Measurements from ENCODE around the gene MYO5A. TPM values are rescaled to one million over a fixed set of nuclear protein-coding genes. Genes with fewer than 3 reads are reported as not detected.
A peak's percentile ranks its signal among the peaks of the same experiment; 100 is the strongest.

MYO5A gene
- total and polyA plus RNA-seq, 2 donors (not counting 1 experiment from before 2014, with no cell fraction given) = 12.2 to 44.4 TPM

- intact Hi-C loops (cut with micrococcal nuclease) = no loop called here
- Mint-ChIP-seq H3K27ac (peak overlapping the region; percentile 51), H3K4me3 (no peak overlapping the region), H3K27me3 (no peaks in the 10 kb centered on the region), H3K4me1 (peaks cover 32% of the 10 kb centered on the region), H3K9me3 (ENCODE audit: insufficient read depth) (no peaks in the 10 kb centered on the region)
- ChIA-PET CTCF (interaction anchor here (1.4 to 1.8 kb wide), 2 partner anchors 30 kb away, joined by 8 read pairs; no protein-coding TSS in a partner anchor), POLR2A (no interaction called here)
- Histone ChIP-seq H3K4me2 (replicated peaks; ENCODE audit: low read depth, low read length, poor library complexity, severe bottlenecking) (no peak overlapping the region), H3K4me3 (ENCODE audit: control extremely low read depth in 1 of 5, extremely low read depth in 1 of 5, insufficient read depth in 1 of 5, low read depth in 2 of 5, low read length in 4 of 5) (no peak overlapping the region), H3K27ac (ENCODE audit: low read length in 2 of 2) (no peak overlapping the region), H3K27me3 (replicated peaks in 1 of 4; ENCODE audit: control extremely low read depth in 1 of 4, control insufficient read depth in 3 of 4, insufficient read depth in 4 of 4, low read length in 3 of 4) (no peaks in the 10 kb centered on the region), H4K20me1 (ENCODE audit: control insufficient read depth, insufficient read depth, low read length, poor library complexity, severe bottlenecking) (peaks cover 18% of the 10 kb centered on the region), H3K4me1 (ENCODE audit: control insufficient read depth in 2 of 2, insufficient read depth in 2 of 2, low read length in 2 of 2) (peaks cover 7 to 10% of the 10 kb centered on the region in 2 donors), H3K9me3 (ENCODE audit: control extremely low read depth in 1 of 3, control insufficient read depth in 2 of 3, insufficient read depth in 1 of 3, low read length in 2 of 3) (peaks cover 0 to 5% (median 0%) of the 10 kb centered on the region in 3 donors), H2AFZ (ENCODE audit: insufficient read depth, low read depth, low read length, poor library complexity, severe bottlenecking) (no peak overlapping the region), H3K9ac (ENCODE audit: low read length) (no peak overlapping the region), H3K79me2 (ENCODE audit: control insufficient read depth, insufficient read depth, low read length) (peaks cover 96% of the 10 kb centered on the region), H3K36me3 (replicated peaks in 1 of 2; ENCODE audit: control extremely low read depth in 1 of 2, control insufficient read depth in 1 of 2, extremely low read depth in 1 of 2, insufficient read depth in 2 of 2, low read length in 1 of 2) (no peaks in the 10 kb centered on the region)
- no peak for ATAC-seq (ENCODE audit: low read depth)
- TF ChIP-seq EZH2 (IDR thresholded peaks at IDR 0.05; ENCODE audit: borderline replicate concordance, insufficient read depth, low read depth, low read length, poor library complexity, severe bottlenecking) = no peak
- no peak for TF ChIP-seq CTCF (IDR thresholded peaks at IDR 0.05)
- no peak for DNase-seq
- WGBS (ENCODE audit: insufficient coverage) = 80% methylated on average over 1 of the region's 6 CpGs
These were observed 31.8 kb downstream of the MYO5A start for GRCh38 chr15:52496776-52497470.

- peaks cover 95% of the 10 kb centered on the region for H3K79me2 ChIP-seq (ENCODE audit: control insufficient read depth, insufficient read depth, low read length)
- H2AFZ ChIP-seq (ENCODE audit: insufficient read depth, low read depth, low read length, poor library complexity, severe bottlenecking) = no peak overlapping the region
- TF ChIP-seq CTCF (IDR thresholded peaks at IDR 0.05) (no peak), EZH2 (IDR thresholded peaks at IDR 0.05; ENCODE audit: borderline replicate concordance, insufficient read depth, low read depth, low read length, poor library complexity, severe bottlenecking) (no peak)
- peaks cover 0 to 4% (median 0%) of the 10 kb centered on the region in 3 donors for H3K9me3 ChIP-seq (ENCODE audit: control extremely low read depth in 1 of 3, control insufficient read depth in 2 of 3, insufficient read depth in 1 of 3, low read length in 2 of 3)
- H3K9ac ChIP-seq (ENCODE audit: low read length) = no peak overlapping the region
- H3K4me1 ChIP-seq (ENCODE audit: control insufficient read depth in 2 of 2, insufficient read depth in 2 of 2, low read length in 2 of 2) = peaks cover 7 to 10% of the 10 kb centered on the region in 2 donors
- Mint-ChIP-seq H3K4me3 (no peak overlapping the region), H3K27ac (peak overlapping the region; percentile 1), H3K9me3 (ENCODE audit: insufficient read depth) (no peaks in the 10 kb centered on the region), H3K4me1 (peaks cover 32% of the 10 kb centered on the region), H3K27me3 (no peaks in the 10 kb centered on the region)
- no peak overlapping the region for H3K4me2 ChIP-seq (replicated peaks; ENCODE audit: low read depth, low read length, poor library complexity, severe bottlenecking)
- H4K20me1 ChIP-seq (ENCODE audit: control insufficient read depth, insufficient read depth, low read length, poor library complexity, severe bottlenecking) = peaks cover 18% of the 10 kb centered on the region
- intact Hi-C loops (cut with micrococcal nuclease) = no loop called here
- no peak overlapping the region for H3K27ac ChIP-seq (ENCODE audit: low read length in 2 of 2)
- H3K27me3 ChIP-seq (replicated peaks in 1 of 4; ENCODE audit: control extremely low read depth in 1 of 4, control insufficient read depth in 3 of 4, insufficient read depth in 4 of 4, low read length in 3 of 4) = no peaks in the 10 kb centered on the region
- CTCF ChIA-PET = interaction anchor here (1.3 to 1.8 kb wide), 3 partner anchors 14 to 31 kb away, joined by 4 to 8 read pairs (median 8); no protein-coding TSS in a partner anchor
- DNase-seq (no peak), ATAC-seq (ENCODE audit: low read depth) (no peak)
- H3K36me3 ChIP-seq (replicated peaks in 1 of 2; ENCODE audit: control extremely low read depth in 1 of 2, control insufficient read depth in 1 of 2, extremely low read depth in 1 of 2, insufficient read depth in 2 of 2, low read length in 1 of 2) = no peaks in the 10 kb centered on the region
- POLR2A ChIA-PET = no interaction called here
- no peak overlapping the region for H3K4me3 ChIP-seq (ENCODE audit: control extremely low read depth in 1 of 5, extremely low read depth in 1 of 5, insufficient read depth in 1 of 5, low read depth in 2 of 5, low read length in 4 of 5)
- 60% methylated on average over 1 of the region's 4 CpGs for WGBS (ENCODE audit: insufficient coverage)
These were observed 32.5 kb downstream of the MYO5A start for GRCh38 chr15:52496175-52496574.

Data from B cell (primary cell).